HG02571 (cell line): Measurements from ENCODE around the gene PAM16.

ENCODE experiments used
- ATAC-seq: cut with Tn5 transposase; IDR thresholded peaks from one replicate; pipeline ENCODE4 v1.9.1; 2021; ENCODE audit warnings: mild to moderate bottlenecking, moderate library complexity; ENCODE audit not compliant: unreplicated experiment

The PAM16 gene

GRCh38 chr16:4372001-4372577, 21.0 kb upstream of the PAM16 start:
- no peak for ATAC-seq

GRCh38 chr16:4371357-4372000, 20.4 kb upstream of the PAM16 start, which contains the start of gene VASN:
TSS of gene VASN (plus strand) at chr16:4371848. CDS start at chr16:4380878, 9,030 bp downstream.
- no peak for ATAC-seq

GRCh38 chr16:4370570-4371356, 19.6 kb upstream of the PAM16 start:
- no peak for ATAC-seq

GRCh38 chr16:4370151-4370550, 19.0 kb upstream of the PAM16 start:
- no peak for ATAC-seq

GRCh38 chr16:4369007-4369733, 18.0 kb upstream of the PAM16 start:
- no peak for ATAC-seq

GRCh38 chr16:4367393-4367856, 16.3 kb upstream of the PAM16 start:
- ATAC-seq: no peak

GRCh38 chr16:4366016-4366415, 14.9 kb upstream of the PAM16 start:
- ATAC-seq: no peak

GRCh38 chr16:4365615-4366014, 14.5 kb upstream of the PAM16 start:
- ATAC-seq: no peak

GRCh38 chr16:4365014-4365406, 13.9 kb upstream of the PAM16 start:
- ATAC-seq: peak; percentile 51

GRCh38 chr16:4364196-4365013, 13.3 kb upstream of the PAM16 start:
- ATAC-seq: no peak

- ATAC-seq: no peak
Observed at GRCh38 chr16:4362476-4363135, 11.5 kb upstream of the PAM16 start.

- ATAC-seq: no peak
Observed at GRCh38 chr16:4361944-4362311, 10.8 kb upstream of the PAM16 start.

GRCh38 chr16:4361033-4361943, 10.2 kb upstream of the PAM16 start:
- ATAC-seq: no peak

- no peak for ATAC-seq
Observed at GRCh38 chr16:4360538-4361021, 9.5 kb upstream of the PAM16 start.

- ATAC-seq: no peak
Observed at GRCh38 chr16:4359914-4360313, 8.8 kb upstream of the PAM16 start.

GRCh38 chr16:4358831-4359561, 7.9 kb upstream of the PAM16 start:
- no peak for ATAC-seq

- no peak for ATAC-seq
Observed at GRCh38 chr16:4358236-4358635, 7.1 kb upstream of the PAM16 start.

GRCh38 chr16:4356820-4357219, 5.7 kb upstream of the PAM16 start:
- no peak for ATAC-seq
